Activated CD4-positive, alpha-beta T cell treated with anti-CD3 and anti-CD28 coated beads for 24 hours (primary cell): ENCODE results near the gene DYNLT2B.
"Not testable (repeated sequence)": the region's sequence is repeated elsewhere in the genome, so short reads cannot be mapped to it uniquely, and the experiment has no call there.

Source experiments
- DNase-seq, 2 donors: peaks; one replicate each; pipeline ENCODE4 v3.0.0-alpha.2; 2020; ENCODE audit warnings: low read depth in 2 of 2

Gene DYNLT2B

DNA sequence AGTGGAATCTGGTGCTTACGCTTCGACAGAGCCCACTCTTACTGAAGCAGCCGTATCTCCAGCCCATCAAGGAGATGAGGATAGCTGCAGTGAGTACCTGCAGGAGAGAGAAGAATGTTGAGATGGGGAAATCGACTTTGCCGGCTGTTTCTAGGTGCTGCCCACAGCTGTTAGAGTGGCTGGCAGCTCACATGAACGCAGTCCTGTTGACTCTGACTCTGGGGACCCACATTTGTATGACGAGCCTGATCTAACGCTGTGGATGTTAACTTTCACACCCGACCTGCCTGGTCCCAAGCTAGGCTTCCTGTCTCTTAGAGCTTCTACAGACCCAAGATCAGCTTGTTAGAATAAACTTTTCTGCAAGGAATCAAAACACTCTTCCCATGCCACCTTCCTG lies 8.9 kb upstream of the DYNLT2B start:
- DNase-seq = no peak

DNA sequence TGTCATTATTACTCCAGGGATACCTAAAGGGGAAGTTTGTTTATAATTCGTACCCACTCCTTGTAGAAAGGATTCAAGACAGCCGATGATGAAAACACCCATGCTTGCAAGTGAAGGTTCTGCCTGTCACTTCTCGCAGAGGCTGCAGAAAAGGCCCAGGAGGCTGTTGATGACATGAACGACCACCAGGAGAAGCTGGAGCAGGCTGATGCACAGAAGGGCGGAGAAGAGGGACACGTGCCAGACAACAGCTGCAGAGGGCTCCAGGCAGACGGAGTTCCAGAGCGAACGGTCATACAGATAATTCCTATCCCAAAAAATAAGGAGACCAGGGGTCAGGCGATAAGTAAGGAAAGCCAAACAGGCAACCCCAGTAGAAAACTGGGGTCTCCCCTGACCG lies 5.7 kb upstream of the DYNLT2B start:
- no peak for DNase-seq

DNA sequence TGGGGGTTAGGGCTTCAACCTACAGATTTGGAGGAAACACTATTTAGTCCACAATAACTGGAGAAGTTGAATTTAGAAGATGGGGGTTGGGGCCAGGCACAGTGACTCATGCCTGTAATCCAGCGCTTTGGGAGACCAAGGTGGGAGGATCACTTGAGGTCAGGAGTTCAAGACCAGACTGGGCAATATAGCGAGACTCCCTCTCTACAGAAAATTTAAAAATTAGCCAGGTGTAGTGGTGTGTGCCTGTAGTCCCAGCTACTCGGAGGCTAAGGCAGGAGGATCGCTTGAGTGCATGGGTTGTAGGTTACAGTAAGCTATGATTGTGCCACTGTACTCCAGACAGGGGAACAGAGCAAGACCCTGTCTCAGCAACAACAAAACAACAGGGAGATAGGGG lies 5.0 kb upstream of the DYNLT2B start:
- no peak for DNase-seq

DNA sequence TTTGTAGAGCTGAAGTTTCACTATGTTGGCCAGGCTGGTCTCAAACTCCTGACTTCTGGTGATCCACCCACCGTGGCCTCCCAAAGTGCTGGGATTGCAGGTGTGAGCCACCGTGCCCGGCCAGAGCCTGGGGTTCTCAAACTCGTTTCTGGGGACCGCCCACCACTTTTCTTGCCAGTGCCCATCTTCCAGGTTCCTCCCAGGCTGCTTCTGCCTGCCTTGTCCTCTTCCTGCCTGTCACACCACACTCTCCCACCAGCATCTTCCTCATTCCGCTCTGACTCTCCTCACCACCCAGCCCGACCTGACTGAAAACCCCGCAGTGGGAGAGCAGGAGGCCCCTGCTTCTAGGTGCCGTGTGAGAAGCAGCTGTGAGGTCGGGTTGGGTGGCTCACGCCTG lies 3.1 kb upstream of the DYNLT2B start:
- no peak for DNase-seq

DNA sequence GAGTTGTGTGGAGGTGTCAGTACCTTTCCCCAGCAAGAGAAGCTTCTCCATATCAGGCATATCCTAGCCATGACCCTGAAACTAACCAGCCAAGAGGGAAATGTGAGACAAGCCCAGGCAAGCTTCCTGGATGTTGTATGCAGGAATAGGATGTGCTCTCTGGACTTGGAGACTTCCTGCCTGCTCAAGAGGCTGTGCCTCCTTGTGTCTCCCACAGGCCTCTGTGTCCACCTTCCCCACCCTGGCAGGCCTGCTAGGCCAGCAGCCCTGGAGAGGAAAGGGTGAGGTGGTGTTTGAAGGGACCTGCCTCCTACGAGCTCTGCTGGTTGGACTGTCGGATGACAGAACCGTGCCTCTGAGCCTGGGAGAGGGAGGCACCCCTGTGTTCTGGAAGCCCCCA lies 2.1 kb upstream of the DYNLT2B start:
- DNase-seq = no peak

DNA sequence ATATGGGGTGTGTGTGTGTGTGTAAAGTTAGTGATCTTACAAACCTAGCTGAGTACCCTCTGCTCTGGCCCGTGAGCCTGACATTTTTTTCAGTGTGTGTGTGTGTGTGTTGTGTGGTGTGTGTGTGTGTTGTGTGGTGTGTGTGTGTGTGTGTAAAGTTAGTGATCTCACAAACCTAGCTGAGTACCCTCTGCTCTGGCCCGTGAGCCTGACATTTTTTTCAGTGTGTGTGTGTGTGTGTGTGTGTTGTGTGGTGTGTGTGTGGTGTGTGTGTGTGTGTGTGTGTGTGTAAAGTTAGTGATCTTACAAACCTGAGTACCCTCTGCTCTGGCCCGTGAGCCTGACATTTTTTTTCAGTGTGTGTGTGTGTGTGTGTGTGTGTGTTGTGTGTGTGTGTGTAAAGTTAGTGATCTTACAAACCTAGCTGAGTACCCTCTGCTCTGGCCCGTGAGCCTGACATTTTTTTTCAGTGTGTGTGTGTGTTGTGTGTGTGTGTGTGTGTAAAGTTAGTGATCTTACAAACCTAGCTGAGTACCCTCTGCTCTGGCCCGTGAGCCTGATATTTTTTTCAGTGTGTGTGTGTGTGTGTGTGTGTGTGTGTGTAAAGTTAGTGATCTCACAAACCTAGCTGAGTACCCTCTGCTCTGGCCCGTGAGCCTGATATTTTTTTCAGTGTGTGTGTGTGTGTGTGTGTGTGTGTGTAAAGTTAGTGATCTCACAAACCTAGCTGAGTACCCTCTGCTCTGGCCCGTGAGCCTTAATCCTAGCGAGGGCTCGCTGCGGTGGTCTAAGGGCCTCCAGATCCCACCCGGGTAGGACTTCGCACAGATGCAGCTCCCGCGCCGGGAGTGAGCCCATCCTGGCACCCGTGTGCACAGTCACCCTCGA lies 997 bp downstream of the DYNLT2B start:
- not testable (repeated sequence) for DNase-seq

DNA sequence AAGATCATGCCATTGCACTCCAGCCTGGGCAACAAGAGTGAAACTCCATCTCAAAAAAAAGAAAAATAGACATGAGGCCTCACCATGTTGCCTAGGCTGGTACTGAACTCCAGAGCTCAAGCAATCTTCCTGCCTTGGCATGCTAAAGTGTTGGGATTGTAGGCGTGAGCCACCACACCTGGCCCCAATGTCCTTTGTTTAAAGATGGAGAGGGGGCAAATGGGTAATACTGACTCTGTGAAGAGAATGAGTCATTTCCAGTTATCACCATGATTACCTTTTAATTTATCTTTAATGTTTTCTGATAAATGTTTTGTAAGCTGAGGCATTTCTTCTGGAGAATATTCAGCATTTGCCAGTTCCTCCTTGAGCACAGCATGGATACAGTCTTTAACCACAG lies 2.2 kb downstream of the DYNLT2B start:
- DNase-seq = no peak

DNA sequence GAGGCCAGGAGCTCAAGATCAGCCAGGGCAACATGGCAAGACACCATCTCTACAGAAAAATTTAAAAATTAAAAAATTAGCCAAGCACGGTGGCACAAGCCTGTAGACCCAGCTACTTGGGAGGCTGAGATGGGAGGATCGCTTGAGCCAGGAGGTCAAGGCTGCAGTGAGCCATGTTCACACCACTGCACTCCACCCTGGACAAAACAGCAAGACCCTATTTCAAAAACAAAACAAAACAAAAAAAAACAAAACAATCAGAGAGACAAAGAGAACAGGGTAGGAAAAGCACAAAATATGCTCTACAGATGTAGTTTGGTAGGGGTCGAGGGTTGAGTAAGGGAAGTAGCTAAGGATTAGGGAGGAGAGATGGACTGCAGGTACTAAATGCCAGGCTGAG lies 3.4 kb downstream of the DYNLT2B start:
- DNase-seq = no peak

DNA sequence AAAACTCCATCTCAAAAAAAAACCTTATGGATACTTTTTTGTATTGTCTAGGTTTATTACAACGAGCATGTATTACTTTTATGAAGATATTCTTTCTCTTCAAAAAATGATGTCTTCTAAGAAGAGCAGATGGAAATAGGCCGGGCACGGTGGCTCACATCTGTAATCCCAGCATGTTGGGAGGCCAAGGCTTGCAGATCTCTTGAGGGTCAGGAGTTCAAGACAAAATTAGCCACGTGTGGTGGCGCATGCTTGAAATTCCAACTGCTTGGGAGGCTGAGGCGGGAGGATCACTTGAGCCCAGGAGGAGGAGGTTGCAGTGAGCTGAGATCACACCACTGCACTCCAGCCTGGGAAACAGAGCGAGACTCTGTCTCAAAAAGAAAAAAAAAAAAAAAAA lies 4.0 kb downstream of the DYNLT2B start:
- not testable (repeated sequence) for DNase-seq

DNA sequence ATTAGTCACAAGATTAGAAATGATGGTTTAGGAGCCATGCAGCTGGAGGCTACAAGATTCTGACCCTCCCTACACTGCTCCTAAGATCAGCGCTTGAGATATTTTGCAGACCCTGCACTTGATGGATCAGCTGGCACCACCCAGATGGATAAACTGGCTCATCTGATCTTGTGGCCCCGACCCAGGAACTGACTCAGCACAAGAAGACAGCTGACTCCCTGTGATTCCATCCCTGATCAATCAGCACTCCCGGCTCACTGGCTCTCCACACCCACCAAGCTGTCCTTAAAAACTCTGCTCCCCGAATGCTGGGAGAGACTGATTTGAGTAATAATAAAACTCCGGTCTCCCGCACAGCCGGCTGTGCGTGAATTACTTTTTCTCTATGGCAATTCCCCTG lies 15.1 kb downstream of the DYNLT2B start:
- not testable (repeated sequence) for DNase-seq

DNA sequence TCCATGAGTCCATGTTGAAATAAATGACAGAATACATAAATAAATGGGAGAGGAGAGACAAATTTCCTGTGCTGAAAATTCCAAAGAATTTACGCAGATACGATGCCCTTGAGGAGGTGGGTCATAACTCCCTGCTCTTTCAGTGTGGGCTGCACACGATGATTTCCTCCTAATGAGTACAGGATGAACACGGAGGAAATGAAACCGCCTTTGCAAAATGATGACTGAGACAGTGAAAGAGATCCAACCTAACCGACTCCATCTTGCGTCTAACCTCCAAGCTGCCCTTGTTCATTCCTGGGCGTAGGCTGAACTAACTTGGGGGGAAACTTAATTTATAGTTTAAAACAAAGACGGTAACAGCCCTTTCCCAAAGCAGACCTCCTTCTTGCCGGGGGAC lies 15.5 kb downstream of the DYNLT2B start:
- DNase-seq = not testable (repeated sequence)

DNA sequence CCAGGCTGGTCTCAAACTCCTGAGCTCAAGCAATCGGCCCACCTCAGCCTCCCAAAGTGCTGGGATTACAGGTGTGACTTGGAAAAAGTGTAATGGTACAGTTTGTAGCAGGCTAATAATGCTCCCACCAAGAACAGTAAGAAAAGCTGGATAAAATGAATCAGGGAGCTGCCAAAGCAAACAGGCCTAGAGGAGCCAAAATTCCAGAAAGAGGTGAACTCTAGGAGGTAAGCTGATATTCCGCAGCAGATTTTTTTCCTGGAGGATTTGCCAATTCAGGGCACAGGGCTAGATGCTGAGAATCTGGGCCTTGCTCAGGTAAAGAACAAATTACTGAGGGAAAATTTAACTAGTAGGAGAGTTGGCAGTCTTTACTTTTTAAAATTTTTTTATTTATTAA lies 19.5 kb downstream of the DYNLT2B start:
- no peak for DNase-seq

DNA sequence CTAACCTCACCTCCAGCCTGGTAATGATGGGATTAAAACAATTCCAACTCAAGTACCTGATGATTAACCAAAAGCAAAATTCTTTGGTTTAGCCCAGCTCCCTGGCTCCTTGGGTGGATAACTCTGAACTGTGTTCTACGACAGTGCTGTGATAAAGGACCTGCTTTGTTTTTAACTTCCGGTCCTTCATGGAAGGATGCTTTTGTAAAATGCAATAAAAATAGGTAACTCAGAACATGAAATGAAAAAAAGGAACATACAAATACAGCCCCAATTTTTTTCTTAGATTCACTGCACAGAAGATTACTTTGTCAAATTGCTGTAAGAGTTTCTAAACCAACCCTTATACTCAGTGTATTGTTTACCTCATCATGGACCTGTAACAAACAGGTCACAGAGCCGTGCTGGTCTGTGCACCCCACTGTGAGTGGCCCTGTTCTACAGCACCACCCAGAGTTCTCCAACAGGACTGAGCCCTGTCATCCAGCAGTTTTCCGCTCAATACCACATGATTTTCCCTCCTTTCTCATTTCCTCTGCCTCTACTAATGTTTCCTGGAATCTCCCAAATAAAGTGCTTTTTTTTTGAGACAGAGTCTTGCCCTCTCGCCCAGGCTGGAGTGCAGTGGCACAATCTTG lies 25.6 kb downstream of the DYNLT2B start:
- DNase-seq = no peak

DNA sequence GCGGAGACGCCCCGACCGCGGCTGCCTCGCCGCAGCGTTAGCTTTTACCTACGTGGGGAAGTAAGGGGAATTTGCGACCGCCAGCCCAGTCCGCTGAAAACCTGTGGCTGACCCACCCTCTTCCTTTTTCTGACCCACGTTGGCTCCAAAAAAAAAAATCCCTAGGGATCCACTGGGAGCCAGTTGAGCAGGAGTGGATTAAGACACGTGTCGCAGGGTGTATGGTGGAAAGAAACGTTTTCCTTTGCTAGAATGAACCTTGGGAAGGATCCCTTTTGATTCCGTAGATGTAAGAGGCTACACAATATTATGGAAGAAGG lies 29.9 kb downstream of the DYNLT2B start:
- DNase-seq = no peak

DNA sequence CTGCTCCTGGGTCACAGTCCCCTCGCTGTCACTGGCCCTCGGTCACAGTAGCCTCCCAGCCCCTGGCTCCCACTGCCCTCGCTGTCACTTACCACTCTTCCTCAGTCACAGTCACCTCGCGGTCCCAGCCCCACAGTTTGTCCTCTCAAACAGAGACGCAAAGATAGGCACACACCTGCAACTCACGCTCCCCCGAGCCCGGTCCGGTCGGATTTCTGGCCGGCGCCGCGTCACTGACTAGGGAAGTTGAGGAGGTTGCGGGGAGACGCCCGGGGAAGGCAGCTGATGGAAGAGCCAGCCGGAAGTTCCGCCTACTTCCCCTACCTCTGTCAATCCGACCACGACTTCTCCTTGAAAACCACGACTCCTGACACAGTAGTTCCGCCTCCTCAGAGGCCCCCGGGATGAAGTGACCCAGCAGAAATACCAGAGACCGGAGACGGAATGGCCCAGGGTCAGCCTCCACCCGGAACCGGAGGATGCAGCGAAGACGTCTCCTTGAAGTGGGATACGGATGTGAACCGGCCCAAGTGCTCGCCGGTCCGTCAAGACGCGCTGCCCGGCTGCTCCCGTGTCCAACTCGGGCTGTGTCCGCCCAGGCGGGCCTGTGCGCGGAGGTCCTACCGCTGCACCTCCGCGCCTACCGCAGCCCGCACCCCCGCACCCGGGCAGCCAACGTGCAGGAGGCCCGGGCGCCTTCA lies 30.4 kb downstream of the DYNLT2B start, which contains the start of gene PCYT1A:
PCYT1A (minus strand) TSS at position 287 of the 701 bp plus-strand sequence. CDS start 17,195 bp downstream, outside the sequence.
- peak; percentile 55 to 66 for DNase-seq

DNA sequence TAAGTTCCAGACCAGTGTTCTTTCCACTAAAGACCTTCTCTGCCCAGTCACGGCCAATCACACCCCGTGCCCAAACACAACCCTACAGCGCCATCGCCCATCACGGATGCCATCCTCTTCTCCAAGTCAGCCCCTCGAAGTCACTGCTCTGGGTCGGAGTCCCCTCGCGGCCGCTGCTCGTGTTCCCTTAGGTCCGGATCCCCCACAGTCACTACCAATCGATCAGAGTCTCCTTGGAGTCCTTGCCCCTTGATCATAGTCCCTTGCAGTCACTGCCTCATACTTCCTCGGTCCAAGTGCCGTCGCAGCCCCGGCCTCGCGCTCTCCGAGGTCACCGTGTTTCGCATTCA lies 31.0 kb downstream of the DYNLT2B start:
- DNase-seq = no peak

DNA sequence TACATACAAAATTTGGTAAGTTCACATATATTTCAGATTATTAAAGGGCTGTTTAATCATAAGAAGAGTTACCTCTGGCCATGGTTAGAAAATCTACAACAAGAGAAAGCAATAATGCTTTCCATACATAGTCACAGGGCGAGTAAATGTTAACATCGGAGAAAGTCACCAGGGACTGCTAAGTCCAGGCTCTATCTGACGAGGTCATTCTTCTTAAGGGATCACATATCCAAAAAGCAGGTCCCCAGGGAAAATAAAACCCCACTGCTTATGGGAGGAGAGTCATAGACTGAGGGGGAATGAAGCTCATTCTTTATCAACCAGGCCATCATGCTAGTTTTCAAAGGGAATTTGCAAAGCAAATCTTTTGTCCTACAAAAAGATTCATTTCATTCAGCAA lies 33.6 kb downstream of the DYNLT2B start:
- DNase-seq = no peak

DNA sequence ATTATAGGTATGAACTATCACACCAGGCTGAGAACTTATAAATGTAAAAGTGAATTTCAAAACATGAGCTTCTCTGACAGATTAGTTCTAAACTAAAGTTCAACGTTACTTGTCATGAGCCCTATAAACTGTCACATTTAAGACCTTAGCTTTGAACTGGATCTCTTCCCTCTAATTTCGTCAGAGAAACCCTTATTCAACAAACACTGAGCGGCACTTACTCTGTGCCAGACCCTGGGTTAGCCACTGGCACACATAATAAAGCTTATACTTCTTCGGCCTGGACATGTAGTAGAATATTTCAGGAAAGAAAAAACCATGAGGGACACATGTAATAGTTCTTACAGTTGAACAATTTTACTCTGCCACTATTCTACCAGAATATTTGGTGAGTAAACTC lies 36.1 kb downstream of the DYNLT2B start:
- no peak for DNase-seq

DNA sequence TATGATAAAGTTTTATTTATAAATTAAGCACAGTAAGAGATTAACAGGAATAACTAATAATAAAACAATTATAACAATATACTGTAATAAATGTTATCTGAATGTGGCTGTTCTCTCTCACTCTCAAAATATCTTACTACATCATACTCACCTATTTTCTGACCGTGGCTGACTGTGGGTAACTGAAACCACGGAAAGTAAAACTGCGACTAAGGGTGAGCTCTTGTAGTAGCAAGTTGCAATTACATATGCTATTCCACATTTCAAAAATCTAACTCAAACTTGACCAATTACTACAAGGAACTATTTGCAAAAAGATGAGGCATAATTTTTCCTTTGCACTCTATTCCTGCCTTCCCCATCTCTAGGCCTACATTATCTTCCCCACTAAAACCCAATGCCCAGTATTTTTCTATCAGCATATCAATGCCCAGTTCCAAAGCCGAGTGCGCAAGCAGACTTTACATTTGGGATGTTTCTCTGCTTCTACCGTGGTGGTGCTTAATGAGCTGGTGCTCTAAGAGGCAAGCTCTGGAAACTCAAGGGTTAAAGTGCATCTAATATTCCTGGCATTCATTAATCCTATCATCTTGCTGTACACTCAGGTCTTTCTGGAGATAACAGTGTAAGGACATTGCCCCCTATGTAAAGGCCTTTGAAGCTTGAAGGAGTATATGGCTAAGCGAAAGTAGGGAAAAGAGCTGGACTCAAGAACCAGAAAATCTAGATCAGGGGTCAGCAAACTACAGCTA lies 37.2 kb downstream of the DYNLT2B start:
- no peak for DNase-seq

DNA sequence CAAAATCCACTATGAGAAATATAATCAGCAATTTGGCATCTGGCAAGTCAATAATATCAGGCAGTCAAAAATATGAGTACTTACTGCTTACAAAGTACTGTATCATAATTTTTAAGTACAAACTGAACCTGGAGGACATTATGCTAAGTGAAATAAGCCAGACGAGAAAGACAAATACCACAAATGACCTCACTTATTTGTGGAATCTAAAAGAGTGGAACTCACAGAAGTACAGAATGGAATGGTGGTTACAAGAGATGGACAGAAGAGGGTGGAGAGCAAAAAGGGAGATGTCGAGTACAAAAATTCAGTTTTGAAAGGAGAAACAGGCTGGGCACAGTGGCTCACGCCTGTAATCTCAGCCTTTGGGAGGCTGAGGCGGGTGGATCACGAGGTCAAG lies 42.9 kb downstream of the DYNLT2B start:
- DNase-seq = no peak

DNA sequence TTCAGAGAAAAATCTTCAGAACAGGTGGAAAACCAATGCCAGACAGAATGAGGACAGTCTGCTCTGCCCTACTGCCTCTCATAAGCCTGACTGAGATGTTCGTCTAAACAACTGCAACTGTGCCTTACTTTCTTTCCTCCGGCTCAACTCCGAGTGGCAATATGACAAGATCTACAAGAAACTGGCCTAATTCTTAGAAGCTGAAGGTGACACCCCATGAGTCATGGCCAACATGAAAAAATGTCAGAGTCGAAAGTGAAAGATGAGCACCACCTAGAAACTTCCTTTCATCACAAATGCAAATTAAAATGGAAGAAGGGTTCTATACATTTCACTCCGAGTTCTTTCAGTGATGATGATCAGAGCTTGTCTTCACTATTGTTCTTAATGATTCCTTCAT lies 43.5 kb downstream of the DYNLT2B start:
- peak; percentile 36 to 49 for DNase-seq

DNA sequence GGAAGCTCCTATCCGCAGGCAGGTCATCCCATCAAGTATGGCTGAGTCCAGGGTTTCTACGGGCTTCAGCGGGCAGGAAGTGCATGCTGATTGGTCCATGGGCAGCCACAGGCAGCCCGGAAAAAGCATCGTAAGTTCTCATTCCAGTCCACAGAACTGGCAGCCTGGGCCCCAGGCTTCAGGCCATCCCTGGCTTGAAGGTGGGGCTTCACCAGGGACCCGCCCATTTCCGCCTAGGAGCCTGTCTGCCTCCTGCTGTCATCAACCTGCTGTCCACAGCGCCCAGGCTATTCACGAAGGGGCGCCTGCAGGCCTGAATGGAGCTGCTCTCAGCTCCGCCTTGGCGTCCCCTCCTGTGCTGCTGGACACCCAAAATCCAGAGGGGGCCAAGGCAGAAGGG lies 44.4 kb downstream of the DYNLT2B start:
- DNase-seq = no peak
